K562 treated with DMSO at 1 percent for 24 hours (cell line): ENCODE measurements around the gene BHLHE23. TPM values are rescaled to one million over a fixed set of nuclear protein-coding genes. Genes with fewer than 3 reads are reported as not detected.

Experiments
- total RNA-seq: library from RNA; unstranded; fragments of 300-600 nt; gene quantifications from 2 replicates; pipeline ENCODE4 v1.2.3, GENCODE V29; 2022; ENCODE audit warnings: low read depth; ENCODE audit not compliant: insufficient read depth

The BHLHE23 gene
- total RNA-seq = not detected in 2 replicates

DNA sequence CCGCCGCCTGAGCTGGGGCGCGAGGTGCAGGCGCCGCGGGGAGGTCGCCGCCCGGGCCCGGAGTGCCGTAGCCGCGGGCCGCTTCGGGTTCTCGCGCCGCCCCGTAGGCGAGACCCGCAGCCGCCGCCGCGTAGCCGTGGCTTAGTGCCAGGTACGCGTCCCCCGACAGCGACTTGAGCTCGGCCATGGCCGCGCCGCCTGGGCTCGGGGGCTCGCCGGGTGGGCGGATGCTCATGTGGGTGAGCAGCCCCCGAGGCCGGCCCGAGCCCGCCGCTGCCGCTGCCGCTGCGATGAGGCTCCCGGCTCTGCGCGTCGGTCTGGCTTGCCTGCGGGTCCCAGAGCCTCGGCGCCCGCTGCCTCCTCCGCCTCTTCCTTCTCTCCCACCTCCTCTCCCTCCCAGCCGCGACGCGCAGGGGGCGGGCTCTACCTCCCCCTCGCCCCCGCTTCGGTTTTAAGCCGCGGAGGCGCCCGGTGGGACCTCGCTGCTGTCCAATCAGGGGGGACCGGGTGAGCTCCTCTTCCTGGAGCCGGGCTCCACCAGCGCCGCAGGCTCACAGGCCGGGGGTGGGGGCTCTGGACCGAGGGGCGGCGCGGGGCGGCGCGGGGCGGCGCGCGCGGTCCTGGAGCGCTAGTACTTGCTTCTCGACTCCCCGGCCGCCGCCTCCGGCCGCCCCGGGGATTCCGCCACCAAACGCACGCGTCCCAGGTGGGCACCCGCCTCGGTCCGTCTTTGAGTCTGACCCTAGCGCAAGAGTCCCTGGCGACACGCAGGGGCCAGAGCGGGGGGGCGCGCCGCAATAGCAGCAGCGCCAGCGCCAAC, at the start of gene BHLHE23:
BHLHE23 (minus strand) TSS at position 425 of the 820 bp plus-strand sequence; CDS start at position 235, 190 bp downstream.

Other genes starting within 250 kb of the BHLHE23 start
- gene MRGBP, start 210.5 kb downstream of the BHLHE23 start, total RNA-seq = 13.2 and 13.4 TPM in 2 replicates
- 54.7 and 57.1 TPM in 2 replicates for gene OGFR, start 202.1 kb downstream of the BHLHE23 start, total RNA-seq
- gene COL9A3, start 189.9 kb downstream of the BHLHE23 start, total RNA-seq = 3.5 and 4.0 TPM in 2 replicates
- 10.8 and 12.2 TPM in 2 replicates for gene TCFL5, start 145.1 kb downstream of the BHLHE23 start, total RNA-seq
- gene DIDO1, start 80.5 kb downstream of the BHLHE23 start, total RNA-seq = 21.6 and 21.9 TPM in 2 replicates
- gene GID8, start 68.8 kb downstream of the BHLHE23 start, total RNA-seq = 21.5 and 22.0 TPM in 2 replicates
- gene SLC17A9, start 54.3 kb downstream of the BHLHE23 start, total RNA-seq = not detected in 2 replicates
- gene YTHDF1, start 209.2 kb upstream of the BHLHE23 start, total RNA-seq = 29.7 and 32.3 TPM in 2 replicates
- gene BIRC7, start 228.9 kb upstream of the BHLHE23 start, total RNA-seq = 0.71 and 0.73 TPM in 2 replicates
- not detected in 2 replicates for gene NKAIN4, start 247.5 kb upstream of the BHLHE23 start, total RNA-seq